ENCODE results near the gene PSMA4. TPM values are rescaled to one million over a fixed set of nuclear protein-coding genes. Genes with fewer than 3 reads are reported as not detected.

Gene PSMA4
- total and polyA plus RNA-seq, 2 of the 8 experiments (the other 6 are each of a cell fraction or from before 2014, with no cell fraction given), result 348 to 445 TPM

GRCh38 chr15:78506971-78507830, 33.0 kb upstream of the PSMA4 start, which contains the start of gene HYKK (continued):
- TF ChIP-seq, protein P1, sequence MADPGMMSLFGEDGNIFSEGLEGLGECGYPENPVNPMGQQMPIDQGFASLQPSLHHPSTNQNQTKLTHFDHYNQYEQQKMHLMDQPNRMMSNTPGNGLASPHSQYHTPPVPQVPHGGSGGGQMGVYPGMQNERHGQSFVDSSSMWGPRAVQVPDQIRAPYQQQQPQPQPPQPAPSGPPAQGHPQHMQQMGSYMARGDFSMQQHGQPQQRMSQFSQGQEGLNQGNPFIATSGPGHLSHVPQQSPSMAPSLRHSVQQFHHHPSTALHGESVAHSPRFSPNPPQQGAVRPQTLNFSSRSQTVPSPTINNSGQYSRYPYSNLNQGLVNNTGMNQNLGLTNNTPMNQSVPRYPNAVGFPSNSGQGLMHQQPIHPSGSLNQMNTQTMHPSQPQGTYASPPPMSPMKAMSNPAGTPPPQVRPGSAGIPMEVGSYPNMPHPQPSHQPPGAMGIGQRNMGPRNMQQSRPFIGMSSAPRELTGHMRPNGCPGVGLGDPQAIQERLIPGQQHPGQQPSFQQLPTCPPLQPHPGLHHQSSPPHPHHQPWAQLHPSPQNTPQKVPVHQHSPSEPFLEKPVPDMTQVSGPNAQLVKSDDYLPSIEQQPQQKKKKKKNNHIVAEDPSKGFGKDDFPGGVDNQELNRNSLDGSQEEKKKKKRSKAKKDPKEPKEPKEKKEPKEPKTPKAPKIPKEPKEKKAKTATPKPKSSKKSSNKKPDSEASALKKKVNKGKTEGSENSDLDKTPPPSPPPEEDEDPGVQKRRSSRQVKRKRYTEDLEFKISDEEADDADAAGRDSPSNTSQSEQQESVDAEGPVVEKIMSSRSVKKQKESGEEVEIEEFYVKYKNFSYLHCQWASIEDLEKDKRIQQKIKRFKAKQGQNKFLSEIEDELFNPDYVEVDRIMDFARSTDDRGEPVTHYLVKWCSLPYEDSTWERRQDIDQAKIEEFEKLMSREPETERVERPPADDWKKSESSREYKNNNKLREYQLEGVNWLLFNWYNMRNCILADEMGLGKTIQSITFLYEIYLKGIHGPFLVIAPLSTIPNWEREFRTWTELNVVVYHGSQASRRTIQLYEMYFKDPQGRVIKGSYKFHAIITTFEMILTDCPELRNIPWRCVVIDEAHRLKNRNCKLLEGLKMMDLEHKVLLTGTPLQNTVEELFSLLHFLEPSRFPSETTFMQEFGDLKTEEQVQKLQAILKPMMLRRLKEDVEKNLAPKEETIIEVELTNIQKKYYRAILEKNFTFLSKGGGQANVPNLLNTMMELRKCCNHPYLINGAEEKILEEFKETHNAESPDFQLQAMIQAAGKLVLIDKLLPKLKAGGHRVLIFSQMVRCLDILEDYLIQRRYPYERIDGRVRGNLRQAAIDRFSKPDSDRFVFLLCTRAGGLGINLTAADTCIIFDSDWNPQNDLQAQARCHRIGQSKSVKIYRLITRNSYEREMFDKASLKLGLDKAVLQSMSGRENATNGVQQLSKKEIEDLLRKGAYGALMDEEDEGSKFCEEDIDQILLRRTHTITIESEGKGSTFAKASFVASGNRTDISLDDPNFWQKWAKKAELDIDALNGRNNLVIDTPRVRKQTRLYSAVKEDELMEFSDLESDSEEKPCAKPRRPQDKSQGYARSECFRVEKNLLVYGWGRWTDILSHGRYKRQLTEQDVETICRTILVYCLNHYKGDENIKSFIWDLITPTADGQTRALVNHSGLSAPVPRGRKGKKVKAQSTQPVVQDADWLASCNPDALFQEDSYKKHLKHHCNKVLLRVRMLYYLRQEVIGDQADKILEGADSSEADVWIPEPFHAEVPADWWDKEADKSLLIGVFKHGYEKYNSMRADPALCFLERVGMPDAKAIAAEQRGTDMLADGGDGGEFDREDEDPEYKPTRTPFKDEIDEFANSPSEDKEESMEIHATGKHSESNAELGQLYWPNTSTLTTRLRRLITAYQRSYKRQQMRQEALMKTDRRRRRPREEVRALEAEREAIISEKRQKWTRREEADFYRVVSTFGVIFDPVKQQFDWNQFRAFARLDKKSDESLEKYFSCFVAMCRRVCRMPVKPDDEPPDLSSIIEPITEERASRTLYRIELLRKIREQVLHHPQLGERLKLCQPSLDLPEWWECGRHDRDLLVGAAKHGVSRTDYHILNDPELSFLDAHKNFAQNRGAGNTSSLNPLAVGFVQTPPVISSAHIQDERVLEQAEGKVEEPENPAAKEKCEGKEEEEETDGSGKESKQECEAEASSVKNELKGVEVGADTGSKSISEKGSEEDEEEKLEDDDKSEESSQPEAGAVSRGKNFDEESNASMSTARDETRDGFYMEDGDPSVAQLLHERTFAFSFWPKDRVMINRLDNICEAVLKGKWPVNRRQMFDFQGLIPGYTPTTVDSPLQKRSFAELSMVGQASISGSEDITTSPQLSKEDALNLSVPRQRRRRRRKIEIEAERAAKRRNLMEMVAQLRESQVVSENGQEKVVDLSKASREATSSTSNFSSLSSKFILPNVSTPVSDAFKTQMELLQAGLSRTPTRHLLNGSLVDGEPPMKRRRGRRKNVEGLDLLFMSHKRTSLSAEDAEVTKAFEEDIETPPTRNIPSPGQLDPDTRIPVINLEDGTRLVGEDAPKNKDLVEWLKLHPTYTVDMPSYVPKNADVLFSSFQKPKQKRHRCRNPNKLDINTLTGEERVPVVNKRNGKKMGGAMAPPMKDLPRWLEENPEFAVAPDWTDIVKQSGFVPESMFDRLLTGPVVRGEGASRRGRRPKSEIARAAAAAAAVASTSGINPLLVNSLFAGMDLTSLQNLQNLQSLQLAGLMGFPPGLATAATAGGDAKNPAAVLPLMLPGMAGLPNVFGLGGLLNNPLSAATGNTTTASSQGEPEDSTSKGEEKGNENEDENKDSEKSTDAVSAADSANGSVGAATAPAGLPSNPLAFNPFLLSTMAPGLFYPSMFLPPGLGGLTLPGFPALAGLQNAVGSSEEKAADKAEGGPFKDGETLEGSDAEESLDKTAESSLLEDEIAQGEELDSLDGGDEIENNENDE (IDR thresholded peaks at IDR 0.05; ENCODE audit: insufficient replicate concordance, low read length), result no peak
- TF ChIP-seq BACH1 (IDR thresholded peaks at IDR 0.05; ENCODE audit: low read length) (peak; percentile 13; the same call in 1 of the 2 replicates), SP1 (IDR thresholded peaks at IDR 0.05; ENCODE audit: low read depth, low read length) (peak; percentile 70; the same call in 1 of the 2 replicates), TAF7 (optimal IDR thresholded peaks at IDR 0.05; ENCODE audit: borderline replicate concordance, low read depth, low read length) (no peak), POLR2AphosphoS5 (IDR thresholded peaks at IDR 0.05; ENCODE audit: low read depth, low read length) (0 out of 2 replicates have a peak, but pooled peaks have one; percentile 32), CHD2 (IDR thresholded peaks at IDR 0.05; ENCODE audit: low read length) (no peak; the same call in none of the 2 replicates), ZNF274 (IDR thresholded peaks at IDR 0.05; ENCODE audit: borderline replicate concordance, extremely low read depth, low read length) (no peak), TAF1 (IDR thresholded peaks at IDR 0.05; ENCODE audit: low read depth, low read length) (peak; percentile 65; the same call in 1 of the 2 replicates), TCF12 (IDR thresholded peaks at IDR 0.05; ENCODE audit: low read depth, low read length) (no peak), TEAD4 (IDR thresholded peaks at IDR 0.05; ENCODE audit: low read depth, low read length) (peak; percentile 78; the same call in 1 of the 2 replicates), TBP (IDR thresholded peaks at IDR 0.05; ENCODE audit: low read depth, low read length) (peak; percentile 48; the same call in 1 of the 2 replicates)

Data from H1 (cell line).